K562 (cell line): Measurements from ENCODE around the gene CHN2. TPM values are rescaled to one million over a fixed set of nuclear protein-coding genes. Genes with fewer than 3 reads are reported as not detected.

Source experiments
- ATAC-seq: fragments of 200-7000 bp; cut with Tn5 transposase; 3 replicates; pipeline ENCODE4 v1.9.1; 2020; ENCODE audit warnings: moderate library complexity
- BruUV-seq: library from RNA; stranded (reverse); fragments of 400-500 nt; replicated peaks from 2 replicates; lab custom pipeline; 2021; lab: Mats Ljungman, UMichigan
- CTCF ChIA-PET: fragments of 300-600 bp; formaldehyde crosslinking; extraction: SDS; loops from one replicate; lab custom pipeline; 2021; ENCODE audit warnings: low intra/inter-chr PET ratio; lab: Yijun Ruan, JAX
- POLR2A ChIA-PET: fragments of 300-600, 350-650 bp; sonication (Branson Sonifier 250); formaldehyde crosslinking; extraction: SDS; loops from one replicate; lab custom pipeline; 2021; ENCODE audit warnings: antibody characterized with exemption, inconsistent platforms; lab: Yijun Ruan, JAX
- DNase-seq, 4 experiments: peaks; one replicate each; pipeline versions ENCODE4 v3.0.0 to v3.0.0-alpha.2; 2011 to 2018; ENCODE audit warnings: low spot score in 3 of 4, mixed read lengths in 3 of 4; ENCODE audit errors: extremely low read depth in 1 of 4
- FAIRE-seq: peaks from 2 replicates; lab custom pipeline; 2011; peaks lifted over from hg19 to GRCh38; lab: Jason Lieb, UNC
- H2AFZ ChIP-seq: 2 replicates; pipeline ENCODE4 v1.6.0; 2011; ENCODE audit warnings: low read depth, low read length, control low read depth, inconsistent platforms
- H3K27ac ChIP-seq: fragments of 200-600 bp; 3 replicates; pipeline ENCODE4 v1.8.0; 2011; ENCODE audit warnings: low read depth, mild to moderate bottlenecking, control low read depth, inconsistent platforms, low read length, moderate library complexity, mixed read lengths; ENCODE audit errors: extremely low read depth
- H3K27me3 ChIP-seq, 2 experiments: fragments of 300-600 bp in 1 of 2; 2 replicates in 1 of 2; 3 replicates in 1 of 2; pipeline versions ENCODE4 v1.6.0 to v1.8.0; 2011; ENCODE audit warnings: inconsistent platforms in 2 of 2, low read length in 2 of 2, mild to moderate bottlenecking in 1 of 2, mixed read lengths in 1 of 2, moderate library complexity in 1 of 2; ENCODE audit not compliant: control insufficient read depth in 2 of 2, insufficient read depth in 2 of 2
- H3K36me3 ChIP-seq: fragments of 300-600 bp; 3 replicates; pipeline ENCODE4 v1.8.0; 2011; ENCODE audit warnings: mild to moderate bottlenecking, low read length, inconsistent platforms; ENCODE audit not compliant: control insufficient read depth, insufficient read depth
- H3K4me1 ChIP-seq, 2 experiments: fragments of 200-600 bp in 1 of 2; replicated peaks in 1 of 2; 2 replicates in 1 of 2; 3 replicates in 1 of 2; pipeline versions ENCODE4 v1.5.1 to v1.8.0; 2011; ENCODE audit warnings: inconsistent platforms in 2 of 2, low read length in 2 of 2, mild to moderate bottlenecking in 1 of 2, mixed read lengths in 1 of 2, moderate library complexity in 1 of 2; ENCODE audit not compliant: control insufficient read depth in 2 of 2, insufficient read depth in 2 of 2
- H3K4me2 ChIP-seq: 2 replicates; pipeline ENCODE4 v1.6.1; 2011; ENCODE audit warnings: low read length, control low read depth, inconsistent platforms, mixed read lengths; ENCODE audit not compliant: insufficient read depth
- H3K4me3 ChIP-seq: fragments of 200-600 bp; sonication (generic), shearing (Covaris generic); 2 replicates; pipeline ENCODE4 v1.5.1; 2016; ENCODE audit warnings: control low read depth, inconsistent platforms
- H3K79me2 ChIP-seq: fragments of 200-600 bp; 3 replicates; pipeline ENCODE4 v1.8.0; 2011; ENCODE audit warnings: low read length, inconsistent platforms; ENCODE audit not compliant: control insufficient read depth, insufficient read depth
- H3K9ac ChIP-seq, 2 experiments: 2 replicates each; pipeline versions ENCODE4 v1.6.0 to v1.6.1; 2011; ENCODE audit warnings: low read depth in 2 of 2, low read length in 2 of 2, control low read depth in 1 of 2, inconsistent platforms in 1 of 2, mild to moderate bottlenecking in 1 of 2, mixed read lengths in 1 of 2; ENCODE audit not compliant: insufficient read depth in 1 of 2
- H3K9me1 ChIP-seq: one replicate; pipeline ENCODE4 v1.6.0; 2011; ENCODE audit warnings: inconsistent platforms, mild to moderate bottlenecking, low read length, moderate library complexity; ENCODE audit not compliant: control insufficient read depth, insufficient read depth
- H3K9me3 ChIP-seq: replicated peaks from 2 replicates; pipeline ENCODE4 v1.5.1; 2011; ENCODE audit warnings: low read depth, low read length, inconsistent platforms; ENCODE audit not compliant: control insufficient read depth, insufficient read depth
- H4K20me1 ChIP-seq: replicated peaks from 2 replicates; pipeline ENCODE4 v1.6.1; 2011; ENCODE audit warnings: low read length, inconsistent platforms, mixed read lengths; ENCODE audit not compliant: control insufficient read depth, insufficient read depth
- BRF1 ChIP-seq: IDR thresholded peaks from 3 replicates; pipeline ENCODE4 v1.6.1; 2011; ENCODE audit warnings: borderline replicate concordance, mild to moderate bottlenecking; ENCODE audit not compliant: insufficient read length; ENCODE audit errors: extremely low read depth
- CTCFL ChIP-seq: IDR thresholded peaks from 2 replicates; pipeline ENCODE4 v1.6.1; 2011; ENCODE audit warnings: borderline replicate concordance, low read depth, mild to moderate bottlenecking, moderate library complexity, low read length; ENCODE audit not compliant: insufficient read depth, poor library complexity, severe bottlenecking
- EWSR1 ChIP-seq: fragments of 450-650 bp; IDR thresholded peaks from 2 replicates; pipeline ENCODE4 v1.6.1; 2018; ENCODE audit warnings: borderline replicate concordance, mild to moderate bottlenecking, low read depth, moderate library complexity; ENCODE audit not compliant: partially characterized antibody
- KAT2B ChIP-seq: IDR thresholded peaks from one replicate; pipeline ENCODE4 v1.6.1; 2012; ENCODE audit warnings: low read depth, mild to moderate bottlenecking, control low read depth, inconsistent platforms, low read length, moderate library complexity
- ZBTB7A ChIP-seq: IDR thresholded peaks from 2 replicates; pipeline ENCODE4 v1.6.1; 2011; ENCODE audit warnings: low read depth, mild to moderate bottlenecking, low read length, moderate library complexity, borderline replicate concordance; ENCODE audit not compliant: control insufficient read depth
- ZC3H4 ChIP-seq: sonication (generic); formaldehyde crosslinking; IDR thresholded peaks from 2 replicates; pipeline ENCODE4 v1.9.0; 2021; ENCODE audit warnings: missing genetic modification reagents, borderline replicate concordance
- ZNF146 ChIP-seq: IDR thresholded peaks from one replicate; pipeline ENCODE4 v1.6.1; 2018; ENCODE audit warnings: missing compliant biosample characterization; ENCODE audit not compliant: unreplicated experiment
- WGBS: fragments of 100-300 bp; shearing (Covaris generic); methylation state at CpG from one replicate; pipeline ENCODE4 v1.1.6; 2016; ENCODE audit warnings: low coverage, mixed read lengths; ENCODE audit not compliant: insufficient coverage; ENCODE audit errors: missing lambda C conversion rate; 5-methylcytosine and 5-hydroxymethylcytosine counted together
- in situ Hi-C: fragments of 300-500 bp; cut with MboI; formaldehyde crosslinking; loops from 4 replicates; pipeline ENCODE4 v1.15.0; 2018; ENCODE audit warnings: inconsistent platforms, mixed read lengths
- intact Hi-C: fragments of 100-400 bp; cut with micrococcal nuclease; formaldehyde crosslinking; loops from 2 replicates; pipeline ENCODE4 v1.14.2; 2022
- polyA plus RNA-seq, 8 experiments: library from polyadenylated mRNA; depleted of rRNA in 4 of 8; stranded (reverse) in 5 of 8; unstranded in 3 of 8; fragments of >200 nt; fragmentation: Nextera tagmentation in 2 of 8; fragmentation: Illumina TruSeq in 1 of 8; extraction: Ambion mirVana in 2 of 8; extraction: Trizol in 1 of 8; gene quantifications; 2 replicates each; pipeline versions ENCODE4 v1.2.1 to v1.2.3, GENCODE V29; 2011 to 2014; ENCODE audit warnings: inconsistent platforms in 1 of 8, missing spikeins in 1 of 8
- total RNA-seq, 7 experiments: library from RNA; depleted of rRNA in 6 of 7; stranded (reverse); fragments of >200 nt in 6 of 7; fragmentation: Illumina TruSeq in 2 of 7; extraction: Trizol in 2 of 7; gene quantifications; 2 replicates each; pipeline versions ENCODE4 v1.2.1 to v1.2.3, GENCODE V29; 2011 to 2021; ENCODE audit warnings: low replicate concordance in 1 of 7
- TF ChIP-seq, protein P1 (sequence below): sonication (generic); formaldehyde crosslinking; IDR thresholded peaks from 2 replicates; pipeline ENCODE4 v1.8.0; 2022; ENCODE audit warnings: mild to moderate bottlenecking, low read depth, missing genetic modification reagents
- TF ChIP-seq, protein P2 (sequence below), 2 experiments: fragments of 450-650 bp in 1 of 2; sonication (generic) in 1 of 2; formaldehyde crosslinking; conservative IDR thresholded peaks; 2 replicates each; pipeline versions ENCODE4 v1.4.0 to v1.8.1; 2020 to 2022; ENCODE audit warnings: mild to moderate bottlenecking in 1 of 2, missing genetic modification reagents in 1 of 2
- TF ChIP-seq, protein P3 (sequence below): fragments of 450-650 bp; IDR thresholded peaks from 2 replicates; pipeline ENCODE4 v1.6.1; 2018; ENCODE audit warnings: mild to moderate bottlenecking, low read depth; ENCODE audit not compliant: partially characterized antibody

CHN2 gene
- total and polyA plus RNA-seq, 9 of the 15 experiments (the other 6 are each of a cell fraction or from before 2014, with no cell fraction given): 0.12 to 2.1 (median 0.31) TPM; not detected in 1

- BruUV-seq: no TSS peak
- Histone ChIP-seq H3K27me3 (no peaks in the 10 kb centered on the region), H4K20me1 (no peaks in the 10 kb centered on the region), H3K4me2 (no peak overlapping the region), H3K36me3 (no peaks in the 10 kb centered on the region), H3K4me3 (no peak overlapping the region), H3K9ac (no peak overlapping the region), H3K4me1 (no peaks in the 10 kb centered on the region), H3K79me2 (no peaks in the 10 kb centered on the region), H3K9me1 (no peaks in the 10 kb centered on the region), H3K9me3 (no peaks in the 10 kb centered on the region), H3K27ac (no peak overlapping the region), H2AFZ (no peak overlapping the region)
- intact Hi-C loops (no loop called here), in situ Hi-C loops (no loop called here)
- POLR2A ChIA-PET: no interaction called here
- DNase-seq: no peak
- no peak for ATAC-seq
- CTCF ChIA-PET: no interaction called here
- no peak for FAIRE-seq
- 9% methylated on average over 7 of the region's 7 CpGs for WGBS
- TF ChIP-seq, protein P1, sequence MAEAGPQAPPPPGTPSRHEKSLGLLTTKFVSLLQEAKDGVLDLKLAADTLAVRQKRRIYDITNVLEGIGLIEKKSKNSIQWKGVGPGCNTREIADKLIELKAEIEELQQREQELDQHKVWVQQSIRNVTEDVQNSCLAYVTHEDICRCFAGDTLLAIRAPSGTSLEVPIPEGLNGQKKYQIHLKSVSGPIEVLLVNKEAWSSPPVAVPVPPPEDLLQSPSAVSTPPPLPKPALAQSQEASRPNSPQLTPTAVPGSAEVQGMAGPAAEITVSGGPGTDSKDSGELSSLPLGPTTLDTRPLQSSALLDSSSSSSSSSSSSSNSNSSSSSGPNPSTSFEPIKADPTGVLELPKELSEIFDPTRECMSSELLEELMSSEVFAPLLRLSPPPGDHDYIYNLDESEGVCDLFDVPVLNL (CRISPR knock-in tag): no peak
- TF ChIP-seq ZC3H4 (CRISPR knock-in tag) (no peak), BRF1 (no peak), CTCFL (no peak), ZNF146 (CRISPR knock-in tag) (no peak), EWSR1 (no peak), ZBTB7A (no peak), KAT2B (no peak)
- TF ChIP-seq, protein P2, sequence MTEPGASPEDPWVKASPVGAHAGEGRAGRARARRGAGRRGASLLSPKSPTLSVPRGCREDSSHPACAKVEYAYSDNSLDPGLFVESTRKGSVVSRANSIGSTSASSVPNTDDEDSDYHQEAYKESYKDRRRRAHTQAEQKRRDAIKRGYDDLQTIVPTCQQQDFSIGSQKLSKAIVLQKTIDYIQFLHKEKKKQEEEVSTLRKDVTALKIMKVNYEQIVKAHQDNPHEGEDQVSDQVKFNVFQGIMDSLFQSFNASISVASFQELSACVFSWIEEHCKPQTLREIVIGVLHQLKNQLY (CRISPR knock-in tag; conservative IDR thresholded peaks at IDR 0.05): no peak
- TF ChIP-seq, protein P3, sequence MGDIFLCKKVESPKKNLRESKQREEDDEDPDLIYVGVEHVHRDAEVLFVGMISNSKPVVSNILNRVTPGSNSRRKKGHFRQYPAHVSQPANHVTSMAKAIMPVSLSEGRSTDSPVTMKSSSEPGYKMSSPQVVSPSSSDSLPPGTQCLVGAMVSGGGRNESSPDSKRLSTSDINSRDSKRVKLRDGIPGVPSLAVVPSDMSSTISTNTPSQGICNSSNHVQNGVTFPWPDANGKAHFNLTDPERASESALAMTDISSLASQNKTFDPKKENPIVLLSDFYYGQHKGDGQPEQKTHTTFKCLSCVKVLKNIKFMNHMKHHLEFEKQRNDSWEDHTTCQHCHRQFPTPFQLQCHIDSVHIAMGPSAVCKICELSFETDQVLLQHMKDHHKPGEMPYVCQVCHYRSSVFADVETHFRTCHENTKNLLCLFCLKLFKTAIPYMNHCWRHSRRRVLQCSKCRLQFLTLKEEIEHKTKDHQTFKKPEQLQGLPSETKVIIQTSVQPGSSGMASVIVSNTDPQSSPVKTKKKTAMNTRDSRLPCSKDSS: no peak
These were observed 23.8 kb upstream of the CHN2 start for GRCh38 chr7:29170781-29171180.
